Uterus (tissue), 2 donors: Measurements from ENCODE around the gene RRP36.

Source experiments
- POLR2A ChIP-seq, 2 donors: fragments of 450-650 bp; IDR thresholded peaks; one replicate each; pipeline ENCODE4 v1.6.1; 2016; ENCODE audit warnings: antibody characterized with exemption in 2 of 2, mild to moderate bottlenecking in 1 of 2, moderate library complexity in 1 of 2
- TF ChIP-seq, protein P1 (sequence below), 4 experiments: fragments of 200-600 bp in 2 of 4; fragments of 450-650 bp in 2 of 4; sonication (generic) in 2 of 4; IDR thresholded peaks; one replicate each; pipeline ENCODE4 v1.5.1; 2016 to 2019; ENCODE audit warnings: antibody characterized with exemption in 4 of 4, mild to moderate bottlenecking in 2 of 4, moderate library complexity in 1 of 4

- TF ChIP-seq, protein P1, sequence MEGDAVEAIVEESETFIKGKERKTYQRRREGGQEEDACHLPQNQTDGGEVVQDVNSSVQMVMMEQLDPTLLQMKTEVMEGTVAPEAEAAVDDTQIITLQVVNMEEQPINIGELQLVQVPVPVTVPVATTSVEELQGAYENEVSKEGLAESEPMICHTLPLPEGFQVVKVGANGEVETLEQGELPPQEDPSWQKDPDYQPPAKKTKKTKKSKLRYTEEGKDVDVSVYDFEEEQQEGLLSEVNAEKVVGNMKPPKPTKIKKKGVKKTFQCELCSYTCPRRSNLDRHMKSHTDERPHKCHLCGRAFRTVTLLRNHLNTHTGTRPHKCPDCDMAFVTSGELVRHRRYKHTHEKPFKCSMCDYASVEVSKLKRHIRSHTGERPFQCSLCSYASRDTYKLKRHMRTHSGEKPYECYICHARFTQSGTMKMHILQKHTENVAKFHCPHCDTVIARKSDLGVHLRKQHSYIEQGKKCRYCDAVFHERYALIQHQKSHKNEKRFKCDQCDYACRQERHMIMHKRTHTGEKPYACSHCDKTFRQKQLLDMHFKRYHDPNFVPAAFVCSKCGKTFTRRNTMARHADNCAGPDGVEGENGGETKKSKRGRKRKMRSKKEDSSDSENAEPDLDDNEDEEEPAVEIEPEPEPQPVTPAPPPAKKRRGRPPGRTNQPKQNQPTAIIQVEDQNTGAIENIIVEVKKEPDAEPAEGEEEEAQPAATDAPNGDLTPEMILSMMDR (IDR thresholded peaks at IDR 0.05): no peak
- no peak for TF ChIP-seq POLR2A (IDR thresholded peaks at IDR 0.05)
Observed at GRCh38 chr6:43043310-43043709, 21.9 kb downstream of the RRP36 start.
